Thyroid gland (tissue), 4 donors: ENCODE results near the gene ABCG1. TPM values are rescaled to one million over a fixed set of nuclear protein-coding genes. Genes with fewer than 3 reads are reported as not detected.

Experiments
- DNase-seq, 2 donors: peaks; one replicate each; pipeline ENCODE4 v3.0.0-alpha.2; 2019
- H3K27ac ChIP-seq, 3 donors: fragments of 200-600 bp; sonication (generic); 1 replicate in 2 of 3; 2 replicates in 1 of 3; pipeline ENCODE4 v1.5.1; 2016 to 2019; ENCODE audit warnings: mild to moderate bottlenecking in 1 of 3, moderate library complexity in 1 of 3
- H3K27me3 ChIP-seq: fragments of 200-600 bp; sonication (generic); one replicate; pipeline ENCODE4 v1.5.1; 2019
- H3K36me3 ChIP-seq, 2 donors: fragments of 200-600 bp; sonication (generic); one replicate each; pipeline ENCODE4 v1.5.1; 2016 to 2019
- H3K4me1 ChIP-seq, 2 donors: fragments of 200-600 bp; sonication (generic); one replicate each; pipeline ENCODE4 v1.5.1; 2017 to 2019
- H3K4me3 ChIP-seq, 3 donors: fragments of 200-600 bp; sonication (generic); replicated peaks in 1 of 3; 1 replicate in 2 of 3; 2 replicates in 1 of 3; pipeline ENCODE4 v1.5.1; 2016; ENCODE audit warnings: mild to moderate bottlenecking in 1 of 3
- H3K9me3 ChIP-seq: fragments of 200-600 bp; sonication (generic); one replicate; pipeline ENCODE4 v1.5.1; 2017
- POLR2A ChIP-seq, 2 donors: fragments of 450-650 bp; IDR thresholded peaks; one replicate each; pipeline ENCODE4 v1.6.1; 2017; ENCODE audit warnings: antibody characterized with exemption in 2 of 2, mild to moderate bottlenecking in 2 of 2, moderate library complexity in 1 of 2
- WGBS, 2 donors: methylation state at CpG; one replicate each; pipeline ENCODE4 v1.1.5; 2017; 5-methylcytosine and 5-hydroxymethylcytosine counted together
- intact Hi-C: fragments of 100-400 bp; cut with DNase I; formaldehyde crosslinking; loops from one replicate; pipeline ENCODE4 v1.15.1; 2023
- total RNA-seq, 4 donors: library from RNA; depleted of rRNA; stranded (reverse); fragments of >200 nt; gene quantifications; one replicate each; pipeline ENCODE4 v1.2.3, GENCODE V29; 2016
- TF ChIP-seq, protein P1 (sequence below), 6 experiments: fragments of 200-600 bp in 3 of 6; fragments of 450-650 bp in 3 of 6; sonication (generic) in 3 of 6; IDR thresholded peaks; one replicate each; pipeline ENCODE4 v1.5.1; 2016 to 2019; ENCODE audit warnings: antibody characterized with exemption in 6 of 6, mild to moderate bottlenecking in 2 of 6, inconsistent platforms in 1 of 6, moderate library complexity in 1 of 6

Gene ABCG1
- total RNA-seq, 4 donors from 2014 or later = 13.8 to 34.1 (median 18.9) TPM

DNA sequence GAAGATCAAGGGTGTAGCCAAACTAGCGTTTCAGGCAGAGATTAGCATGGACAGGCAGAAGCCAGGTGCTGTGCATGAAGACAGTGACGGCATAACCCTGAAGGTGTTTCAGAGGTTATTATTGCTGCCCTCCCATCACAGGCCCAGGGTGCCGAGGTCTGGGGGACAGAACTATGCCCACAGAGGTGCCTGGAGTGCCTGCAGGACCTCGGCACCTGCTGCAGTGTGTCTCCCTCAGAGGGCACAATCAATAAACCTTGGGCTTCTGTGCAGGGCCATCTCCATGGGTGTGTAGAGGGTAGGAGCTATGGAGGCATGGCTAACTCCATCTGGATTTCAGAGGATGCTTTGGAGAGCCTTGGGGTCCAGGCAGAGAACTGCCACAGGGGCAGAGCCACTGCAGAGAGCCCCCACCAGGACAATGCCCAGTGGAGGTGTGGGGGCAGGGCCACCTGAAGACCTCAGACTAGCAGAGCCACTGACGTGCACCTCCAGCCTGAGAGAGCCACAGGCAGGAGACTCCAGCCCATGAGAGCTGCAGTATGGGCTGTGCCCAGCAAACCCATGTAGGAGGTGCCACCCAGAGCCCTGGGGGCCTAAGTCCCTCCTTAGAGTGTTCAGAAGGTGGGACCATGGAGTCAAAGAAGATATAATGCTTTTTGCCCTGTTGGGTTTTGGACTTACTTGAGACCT is 5.7 kb upstream of the ABCG1 start:
- no peak for DNase-seq
- Histone ChIP-seq H3K4me3 (no peak overlapping the region), H3K27me3 (no peaks in the 10 kb centered on the region), H3K4me1 (no peaks in the 10 kb centered on the region), H3K27ac (no peak overlapping the region), H3K36me3 (no peaks in the 10 kb centered on the region), H3K9me3 (no peaks in the 10 kb centered on the region)
- TF ChIP-seq, protein P1, sequence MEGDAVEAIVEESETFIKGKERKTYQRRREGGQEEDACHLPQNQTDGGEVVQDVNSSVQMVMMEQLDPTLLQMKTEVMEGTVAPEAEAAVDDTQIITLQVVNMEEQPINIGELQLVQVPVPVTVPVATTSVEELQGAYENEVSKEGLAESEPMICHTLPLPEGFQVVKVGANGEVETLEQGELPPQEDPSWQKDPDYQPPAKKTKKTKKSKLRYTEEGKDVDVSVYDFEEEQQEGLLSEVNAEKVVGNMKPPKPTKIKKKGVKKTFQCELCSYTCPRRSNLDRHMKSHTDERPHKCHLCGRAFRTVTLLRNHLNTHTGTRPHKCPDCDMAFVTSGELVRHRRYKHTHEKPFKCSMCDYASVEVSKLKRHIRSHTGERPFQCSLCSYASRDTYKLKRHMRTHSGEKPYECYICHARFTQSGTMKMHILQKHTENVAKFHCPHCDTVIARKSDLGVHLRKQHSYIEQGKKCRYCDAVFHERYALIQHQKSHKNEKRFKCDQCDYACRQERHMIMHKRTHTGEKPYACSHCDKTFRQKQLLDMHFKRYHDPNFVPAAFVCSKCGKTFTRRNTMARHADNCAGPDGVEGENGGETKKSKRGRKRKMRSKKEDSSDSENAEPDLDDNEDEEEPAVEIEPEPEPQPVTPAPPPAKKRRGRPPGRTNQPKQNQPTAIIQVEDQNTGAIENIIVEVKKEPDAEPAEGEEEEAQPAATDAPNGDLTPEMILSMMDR (IDR thresholded peaks at IDR 0.05) = no peak
- TF ChIP-seq POLR2A (IDR thresholded peaks at IDR 0.05) = no peak
- 88 to 95% methylated on average over 2 to 5 of the region's 5 CpGs for WGBS, 2 donors
- intact Hi-C loops = loop anchor here (5.0 kb wide), 1 partner anchor 51 kb away; no protein-coding TSS in a partner anchor

DNA sequence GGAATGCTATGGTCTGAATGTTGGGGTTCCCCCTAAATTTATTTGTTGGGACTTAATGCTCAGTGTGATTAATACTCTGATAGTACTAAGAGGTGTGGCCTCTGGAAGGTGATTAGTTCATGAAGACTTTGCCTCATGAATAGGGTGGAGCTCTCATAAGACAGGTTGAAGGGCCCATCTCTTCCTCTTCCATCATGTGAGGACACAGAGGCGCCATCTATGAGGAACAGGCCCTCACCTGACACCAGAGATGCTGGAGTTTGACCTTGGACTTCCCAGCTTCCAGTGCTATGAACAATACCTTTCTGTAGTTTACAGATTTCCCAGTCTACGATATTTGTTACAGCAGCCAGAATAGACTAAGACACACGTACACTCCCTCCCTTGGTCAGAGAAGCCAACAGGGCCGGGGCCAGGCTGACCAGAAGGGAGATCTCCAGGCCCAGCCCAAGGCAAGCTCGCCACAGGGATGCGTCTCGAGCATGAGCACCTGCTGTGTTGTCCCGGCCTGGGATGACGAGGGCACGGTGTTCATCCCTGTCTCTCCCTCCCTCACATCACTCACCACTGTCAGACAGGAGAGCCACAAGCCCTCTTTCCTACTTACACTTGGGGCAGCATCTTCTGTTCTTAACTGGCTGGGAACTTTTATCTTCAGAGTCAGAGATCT is 4.7 kb upstream of the ABCG1 start:
- TF ChIP-seq, protein P1 (IDR thresholded peaks at IDR 0.05) = no peak
- no peak for TF ChIP-seq POLR2A (IDR thresholded peaks at IDR 0.05)
- intact Hi-C loops = loop anchor here (5.0 kb wide), 1 partner anchor 52 kb away; no protein-coding TSS in a partner anchor
- Histone ChIP-seq H3K27me3 (no peaks in the 10 kb centered on the region), H3K4me3 (no peak overlapping the region), H3K4me1 (peaks cover under 1 to 6% of the 10 kb centered on the region in 2 donors), H3K36me3 (no peaks in the 10 kb centered on the region), H3K9me3 (no peaks in the 10 kb centered on the region), H3K27ac (no peak overlapping the region)
- 96 to 98% methylated on average over 10 of the region's 10 CpGs for WGBS, 2 donors
- DNase-seq = no peak

DNA sequence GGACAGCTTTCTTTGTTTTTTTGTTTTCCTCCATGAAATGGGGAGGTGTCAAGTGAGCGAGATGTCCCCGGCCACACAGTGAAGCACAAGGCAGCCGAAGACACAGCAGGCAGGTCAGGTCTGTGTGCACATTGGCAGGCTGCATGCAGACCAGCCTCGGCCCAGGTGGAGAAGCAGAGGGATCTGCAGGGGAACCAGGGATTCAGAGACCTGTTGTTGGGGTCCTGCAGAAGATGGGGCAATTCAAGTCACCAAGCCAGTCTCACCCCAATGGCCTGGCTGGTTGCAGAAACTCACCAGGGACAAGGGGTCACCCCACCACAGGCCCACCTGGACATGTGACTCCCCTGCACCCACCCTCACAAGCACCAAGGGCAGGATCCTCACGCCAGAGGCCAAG is 4.0 kb upstream of the ABCG1 start:
- TF ChIP-seq, protein P1 (IDR thresholded peaks at IDR 0.05) = no peak
- TF ChIP-seq POLR2A (IDR thresholded peaks at IDR 0.05) = no peak
- peaks cover 7 to 10% of the 10 kb centered on the region in 2 donors for H3K4me1 ChIP-seq
- intact Hi-C loops = loop anchor here (5.0 kb wide), 1 partner anchor 53 kb away; no protein-coding TSS in a partner anchor
- no peak for DNase-seq
- no peaks in the 10 kb centered on the region for H3K27me3 ChIP-seq
- no peaks in the 10 kb centered on the region for H3K9me3 ChIP-seq
- H3K4me3 ChIP-seq = no peak overlapping the region
- 92 to 100% methylated on average over 4 to 5 of the region's 5 CpGs for WGBS, 2 donors
- no peaks in the 10 kb centered on the region for H3K36me3 ChIP-seq
- no peak overlapping the region for H3K27ac ChIP-seq

DNA sequence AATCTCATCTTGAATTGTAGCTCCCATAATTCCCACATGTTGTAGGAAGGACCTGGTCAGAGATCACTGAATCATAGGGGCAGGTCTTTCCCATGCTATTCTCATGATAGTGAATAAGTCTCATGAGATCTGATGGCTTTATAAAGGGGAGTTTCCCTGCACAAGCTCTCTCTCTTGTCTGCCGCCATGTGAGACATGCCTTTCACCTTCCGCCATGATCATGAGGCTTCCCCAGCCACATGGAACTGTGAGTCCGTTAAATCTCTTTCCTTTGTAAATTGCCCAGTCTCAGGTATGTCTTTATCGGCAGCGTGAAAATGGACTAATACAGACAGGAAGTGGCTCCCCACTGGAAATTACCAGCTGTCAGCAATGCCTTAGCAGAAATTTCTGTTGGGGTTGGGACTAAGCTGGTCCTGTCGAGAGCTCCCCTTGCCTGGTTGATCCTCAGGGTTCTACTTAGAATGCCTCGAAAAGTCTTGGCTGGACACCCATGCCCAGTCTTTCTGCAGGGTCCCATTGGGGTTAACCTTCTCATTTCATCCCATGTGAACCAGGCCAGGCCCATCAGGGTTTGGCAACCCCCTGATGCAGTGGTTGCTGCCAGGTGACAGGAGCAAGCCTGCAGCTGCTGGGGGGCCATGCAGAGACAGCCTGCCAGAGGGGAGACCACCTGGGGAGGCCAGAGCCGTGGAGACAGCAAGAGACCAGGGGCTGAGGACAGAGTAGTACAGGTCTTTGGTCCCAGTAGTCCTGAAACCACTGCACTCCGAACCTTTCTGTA is 2.8 kb upstream of the ABCG1 start:
- TF ChIP-seq POLR2A (IDR thresholded peaks at IDR 0.05) = no peak
- TF ChIP-seq, protein P1 (IDR thresholded peaks at IDR 0.05) = no peak
- intact Hi-C loops = no loop called here
- peaks cover 15 to 19% of the 10 kb centered on the region in 2 donors for H3K4me1 ChIP-seq
- H3K36me3 ChIP-seq = no peaks in the 10 kb centered on the region
- H3K9me3 ChIP-seq = no peaks in the 10 kb centered on the region
- H3K27me3 ChIP-seq = no peaks in the 10 kb centered on the region
- WGBS, 2 donors = 90 to 98% methylated on average over 6 to 9 of the region's 9 CpGs
- H3K27ac ChIP-seq = no peak overlapping the region
- H3K4me3 ChIP-seq = no peak overlapping the region
- no peak for DNase-seq
